Endothelial cell (in vitro differentiated cells): ENCODE results near the gene NTF3. TPM values are rescaled to one million over a fixed set of nuclear protein-coding genes. Genes with fewer than 3 reads are reported as not detected.

Experiments used
- DNase-seq: peaks from one replicate; pipeline ENCODE4 v3.0.0; 2021; ENCODE audit warnings: low spot score
- H3K27ac Mint-ChIP-seq: one replicate; pipeline ENCODE4 v1.8.0; 2021; ENCODE audit warnings: mixed read lengths, inconsistent platforms; ENCODE audit not compliant: unreplicated experiment
- H3K27me3 Mint-ChIP-seq: one replicate; pipeline ENCODE4 v1.8.0; 2021; ENCODE audit warnings: mild to moderate bottlenecking, moderate library complexity, mixed read lengths, inconsistent platforms; ENCODE audit not compliant: unreplicated experiment
- H3K36me3 Mint-ChIP-seq: one replicate; pipeline ENCODE4 v1.8.0; 2021; ENCODE audit warnings: mild to moderate bottlenecking, low read depth, mixed read lengths, inconsistent platforms; ENCODE audit not compliant: unreplicated experiment
- H3K4me1 Mint-ChIP-seq: one replicate; pipeline ENCODE4 v1.8.0; 2021; ENCODE audit warnings: mild to moderate bottlenecking, mixed read lengths, inconsistent platforms; ENCODE audit not compliant: unreplicated experiment
- H3K4me3 Mint-ChIP-seq: one replicate; pipeline ENCODE4 v1.8.0; 2021; ENCODE audit warnings: mild to moderate bottlenecking, mixed read lengths, inconsistent platforms; ENCODE audit not compliant: unreplicated experiment
- H3K9me3 Mint-ChIP-seq: one replicate; pipeline ENCODE4 v1.8.0; 2021; ENCODE audit warnings: mixed read lengths, inconsistent platforms; ENCODE audit not compliant: unreplicated experiment
- CTCF ChIP-seq: fragments of 200-600 bp; sonication (generic); IDR thresholded peaks from one replicate; pipeline ENCODE4 v1.5.0; 2021; ENCODE audit warnings: antibody characterized with exemption; ENCODE audit not compliant: unreplicated experiment
- total RNA-seq: library from RNA; stranded (reverse); fragmentation: NEBNext Ultra II Directional; extraction: Animal tissue kit (Norgen Biotek cat#: 25700); gene quantifications from one replicate; pipeline ENCODE4 v1.2.1, GENCODE V29; 2021; ENCODE audit not compliant: unreplicated experiment

NTF3 gene
- total RNA-seq, 1 donor from 2014 or later = not detected

GRCh38 chr12:5485454-5485853, 53.5 kb downstream of the NTF3 start:
- Mint-ChIP-seq H3K36me3 (no peaks in the 10 kb centered on the region), H3K27ac (no peak overlapping the region), H3K27me3 (no peaks in the 10 kb centered on the region), H3K9me3 (no peaks in the 10 kb centered on the region), H3K4me3 (no peak overlapping the region), H3K4me1 (no peaks in the 10 kb centered on the region)
- TF ChIP-seq CTCF = no peak
- DNase-seq = no peak

GRCh38 chr12:5487076-5487475, 55.2 kb downstream of the NTF3 start:
- Mint-ChIP-seq H3K9me3 (no peaks in the 10 kb centered on the region), H3K27ac (no peak overlapping the region), H3K36me3 (no peaks in the 10 kb centered on the region), H3K4me1 (no peaks in the 10 kb centered on the region), H3K27me3 (peaks cover 2% of the 10 kb centered on the region), H3K4me3 (no peak overlapping the region)
- no peak for TF ChIP-seq CTCF
- DNase-seq = no peak

- DNase-seq = no peak
- peaks cover 3% of the 10 kb centered on the region for H3K27me3 Mint-ChIP-seq
- H3K27ac Mint-ChIP-seq = no peak overlapping the region
- H3K4me3 Mint-ChIP-seq = no peak overlapping the region
- no peaks in the 10 kb centered on the region for H3K36me3 Mint-ChIP-seq
- no peaks in the 10 kb centered on the region for H3K9me3 Mint-ChIP-seq
- no peaks in the 10 kb centered on the region for H3K4me1 Mint-ChIP-seq
- TF ChIP-seq CTCF = no peak
Observed at GRCh38 chr12:5487948-5488625, 56.2 kb downstream of the NTF3 start.

GRCh38 chr12:5488626-5488955, 56.7 kb downstream of the NTF3 start:
- no peak overlapping the region for H3K4me3 Mint-ChIP-seq
- peaks cover 3% of the 10 kb centered on the region for H3K27me3 Mint-ChIP-seq
- no peak for TF ChIP-seq CTCF
- H3K4me1 Mint-ChIP-seq = no peaks in the 10 kb centered on the region
- no peak overlapping the region for H3K27ac Mint-ChIP-seq
- H3K36me3 Mint-ChIP-seq = no peaks in the 10 kb centered on the region
- H3K9me3 Mint-ChIP-seq = no peaks in the 10 kb centered on the region
- no peak for DNase-seq

GRCh38 chr12:5489017-5489416, 57.1 kb downstream of the NTF3 start:
- no peak for TF ChIP-seq CTCF
- Mint-ChIP-seq H3K36me3 (no peaks in the 10 kb centered on the region), H3K4me1 (no peaks in the 10 kb centered on the region), H3K27ac (no peak overlapping the region), H3K4me3 (no peak overlapping the region), H3K9me3 (no peaks in the 10 kb centered on the region), H3K27me3 (peaks cover 3% of the 10 kb centered on the region)
- no peak for DNase-seq
